ENCODE measurements around the gene KCNH2.

- TF ChIP-seq ZNF133 (tag by site-specific recombination; IDR thresholded peaks at IDR 0.05), result no peak
- no peak for TF ChIP-seq CTCF (tag by site-specific recombination; IDR thresholded peaks at IDR 0.05)
- TF ChIP-seq REST (tag by site-specific recombination; IDR thresholded peaks at IDR 0.05), result no peak
- no peak for TF ChIP-seq ZNF76 (tag by site-specific recombination; IDR thresholded peaks at IDR 0.05; ENCODE audit: borderline replicate concordance, low read depth)
- no peak for TF ChIP-seq ZNF274 (IDR thresholded peaks at IDR 0.05; ENCODE audit: low read length)
- TF ChIP-seq ZNF274 (tag by site-specific recombination; IDR thresholded peaks at IDR 0.05; ENCODE audit: borderline replicate concordance), result no peak
- no peak for TF ChIP-seq ZNF660 (tag by site-specific recombination; IDR thresholded peaks at IDR 0.05)
- TF ChIP-seq ZNF335 (tag by site-specific recombination; conservative IDR thresholded peaks at IDR 0.05), result no peak
- no peak for TF ChIP-seq PRDM6 (tag by site-specific recombination; IDR thresholded peaks at IDR 0.05)
- TF ChIP-seq ZNF571 (tag by site-specific recombination; IDR thresholded peaks at IDR 0.05), result no peak
- TF ChIP-seq ATF2 (tag by site-specific recombination; IDR thresholded peaks at IDR 0.05; ENCODE audit: low read depth), result no peak
- no peak for TF ChIP-seq YY1 (tag by site-specific recombination; IDR thresholded peaks at IDR 0.05)
- TF ChIP-seq ZNF10 (tag by site-specific recombination; IDR thresholded peaks at IDR 0.05), result no peak
- no peak for TF ChIP-seq ZNF280D (tag by site-specific recombination; IDR thresholded peaks at IDR 0.05)
- no peak for TF ChIP-seq SALL2 (tag by site-specific recombination; IDR thresholded peaks at IDR 0.05; ENCODE audit: borderline replicate concordance)
Measured at GRCh38 chr7:150936018-150936417, 42.1 kb downstream of the KCNH2 start.

All from HEK293 (cell line).